Spinal cord (tissue), 10 donors: ENCODE data around the gene RSPO4. TPM values are rescaled to one million over a fixed set of nuclear protein-coding genes. Genes with fewer than 3 reads are reported as not detected.
A peak's percentile ranks its signal among the peaks of the same experiment; 100 is the strongest.

ENCODE experiments used
- DNase-seq, 6 donors: peaks; one replicate each; pipeline versions ENCODE4 v3.0.0 to v3.0.0-alpha.2; 2013 to 2015; ENCODE audit warnings: low spot score in 6 of 6, low read depth in 4 of 6
- H3K27ac ChIP-seq: one replicate; pipeline ENCODE4 v1.5.1; 2013; ENCODE audit warnings: low read depth, low read length, control low read depth
- H3K27me3 ChIP-seq: one replicate; pipeline ENCODE4 v1.6.1; 2013; ENCODE audit warnings: low read length; ENCODE audit not compliant: control insufficient read depth, insufficient read depth
- H3K36me3 ChIP-seq: one replicate; pipeline ENCODE4 v1.6.1; 2013; ENCODE audit warnings: low read length; ENCODE audit not compliant: control insufficient read depth, insufficient read depth
- H3K4me1 ChIP-seq: one replicate; pipeline ENCODE4 v1.6.1; 2013; ENCODE audit warnings: low read length; ENCODE audit not compliant: control insufficient read depth, insufficient read depth
- H3K4me3 ChIP-seq: one replicate; pipeline ENCODE4 v1.5.1; 2013; ENCODE audit warnings: low read depth, low read length, control low read depth
- H3K9me3 ChIP-seq: one replicate; pipeline ENCODE4 v1.6.1; 2013; ENCODE audit warnings: low read length; ENCODE audit not compliant: control insufficient read depth, insufficient read depth
- WGBS: methylation state at CpG from one replicate; pipeline ENCODE4 v1.1.5; 2013; ENCODE audit warnings: missing lambda C conversion rate; ENCODE audit not compliant: insufficient coverage; 5-methylcytosine and 5-hydroxymethylcytosine counted together
- long read RNA-seq, 4 donors: transcript quantifications; one replicate each; lab custom pipeline, GENCODE V29; 2026
- polyA plus RNA-seq, 2 donors: library from polyadenylated mRNA; unstranded; fragments of 120-200 nt; gene quantifications; one replicate each; pipeline ENCODE4 v1.2.1, GENCODE V29; 2013; ENCODE audit not compliant: insufficient read length in 2 of 2
- total RNA-seq, 2 donors: library from RNA; depleted of rRNA in 1 of 2; stranded (reverse); fragments of 120-200 nt in 1 of 2; fragments of >200 nt in 1 of 2; gene quantifications; one replicate each; pipeline versions ENCODE4 v1.2.3 to v1.2.4, GENCODE V29; 2013 to 2014
- donor health status: healthy.

The RSPO4 gene
- total RNA-seq (under 1 TPM; 0.39 to 0.89 TPM), polyA plus RNA-seq (1 to 10 TPM; 7.4 to 7.8 TPM)
- long read RNA-seq, donor 1, partial matches to known transcripts = 0 of 1 reads
- long read RNA-seq, donor 1, other reads (novel, unspliced or antisense) = 0 of 1 reads
- long read RNA-seq, donor 2 = 0 reads
- long read RNA-seq, donor 3, partial matches to known transcripts = 0 of 1 reads
- long read RNA-seq, donor 3, other reads (novel, unspliced or antisense) = 0 of 1 reads
- long read RNA-seq, donor 4 = 0 reads

DNA sequence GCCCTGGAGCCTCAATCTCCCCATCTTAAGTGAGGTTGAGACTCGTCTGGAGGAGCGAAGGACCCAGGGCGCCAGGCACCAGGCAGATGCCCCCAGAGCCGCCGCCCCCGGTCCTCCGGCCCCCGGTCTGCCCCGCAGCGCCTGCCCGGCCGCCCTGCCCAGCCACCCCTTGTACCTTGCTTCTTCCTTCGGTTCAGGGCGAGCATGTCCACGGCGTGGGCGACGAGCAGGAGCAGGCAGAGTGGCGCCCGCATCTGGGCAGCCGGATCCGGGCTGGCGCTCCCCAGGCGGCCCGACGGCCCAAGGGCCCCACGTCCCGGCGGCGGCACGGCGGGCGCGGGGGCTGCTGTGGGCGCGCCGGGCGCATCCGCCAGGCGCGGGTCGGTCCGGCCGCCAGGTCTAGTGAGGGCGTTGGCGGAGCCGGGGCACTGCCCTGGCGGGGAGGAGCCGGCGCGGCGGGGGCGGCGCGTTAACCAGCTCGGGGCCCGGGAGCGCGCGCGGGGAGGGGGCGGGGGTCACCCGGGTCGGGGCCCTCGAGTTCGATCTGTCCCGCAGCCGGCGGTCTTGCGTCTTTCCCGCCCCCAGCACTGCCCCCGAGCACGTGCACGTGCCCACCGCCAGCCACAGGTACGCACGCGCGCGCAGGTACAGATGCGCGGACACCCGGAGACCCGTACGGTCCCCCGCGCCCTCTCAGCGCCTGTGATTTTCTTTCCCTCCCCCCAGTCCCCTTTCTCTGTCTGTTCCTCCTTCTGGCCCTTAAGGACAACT, at the start of gene RSPO4:
Gene RSPO4 (minus strand): TSS at position 401 of the 771 bp plus-strand sequence. CDS start 147 bp downstream, at position 254.
- peaks cover 25% of the 10 kb centered on the region for H3K27me3 ChIP-seq
- H3K4me3 ChIP-seq = no peak within 1 kb of the TSS
- peaks cover 11% of the 10 kb centered on the region for H3K4me1 ChIP-seq
- 2% methylated on average over 87 of the region's 88 CpGs for WGBS
- H3K36me3 ChIP-seq = no peaks in the 10 kb centered on the region
- no peaks in the 10 kb centered on the region for H3K9me3 ChIP-seq
- H3K27ac ChIP-seq = no peak within 1 kb of the TSS
- DNase-seq = peak in 2 of 6 donors; percentile 3 to 50

DNA sequence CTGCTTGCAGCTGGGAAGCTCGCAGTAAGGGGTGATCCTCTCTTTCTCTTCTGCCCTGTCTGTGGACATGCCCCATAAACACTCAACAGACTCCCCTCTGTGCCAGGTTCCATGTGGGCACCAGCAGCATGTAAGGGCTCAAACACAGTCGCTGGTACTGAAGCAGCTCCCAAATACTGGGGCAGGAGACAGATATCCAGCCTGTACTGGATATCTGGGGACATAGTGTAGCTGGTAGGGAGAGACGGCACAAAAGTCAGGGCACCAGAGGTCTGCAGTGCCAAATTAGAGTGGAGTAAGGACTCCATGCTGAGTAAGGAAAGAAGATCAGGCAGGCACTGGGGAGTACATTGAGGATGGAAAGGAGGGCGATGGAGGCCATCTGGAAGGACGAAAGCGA, 48.3 kb upstream of the RSPO4 start:
- WGBS = 88% methylated on average over 6 of the region's 6 CpGs
- DNase-seq = no peak

DNA sequence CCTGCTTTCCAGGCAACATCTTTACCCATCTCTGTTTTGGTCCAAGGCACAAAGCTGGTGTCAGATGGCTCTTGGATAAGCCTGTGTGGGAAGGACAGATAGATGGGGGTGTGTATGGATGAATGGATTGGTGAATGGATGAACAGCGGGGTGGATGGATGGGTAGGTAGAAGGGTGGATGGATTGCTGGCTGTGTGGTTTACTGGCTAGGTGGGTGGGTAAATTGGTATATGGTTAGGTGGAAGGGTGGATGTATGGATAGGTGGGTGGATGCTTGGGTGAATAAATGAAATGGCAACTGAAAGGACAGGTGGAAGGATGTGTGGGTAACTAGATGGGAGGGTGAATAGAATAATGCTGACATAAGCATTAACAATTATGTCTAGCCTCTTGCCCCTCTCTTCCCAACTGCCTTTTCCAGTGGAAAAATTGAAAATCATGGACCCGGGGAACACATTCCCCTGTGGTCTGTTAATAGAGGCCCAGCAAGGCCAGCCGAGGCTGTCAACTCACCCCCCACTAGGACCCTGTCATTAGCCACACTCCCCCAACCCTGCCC, 43.8 kb upstream of the RSPO4 start:
- Histone ChIP-seq H3K27me3 (no peaks in the 10 kb centered on the region), H3K4me3 (no peak overlapping the region), H3K27ac (no peak overlapping the region), H3K36me3 (no peaks in the 10 kb centered on the region), H3K4me1 (no peaks in the 10 kb centered on the region), H3K9me3 (no peaks in the 10 kb centered on the region)
- 100% methylated on average over 1 of the region's 3 CpGs for WGBS
- DNase-seq = no peak

More for the DNA sequence above, 48.3 kb upstream of the RSPO4 start:
- Histone ChIP-seq H3K27me3 (no peaks in the 10 kb centered on the region), H3K36me3 (no peaks in the 10 kb centered on the region), H3K27ac (no peak overlapping the region), H3K9me3 (no peaks in the 10 kb centered on the region), H3K4me3 (no peak overlapping the region), H3K4me1 (no peaks in the 10 kb centered on the region)

DNA sequence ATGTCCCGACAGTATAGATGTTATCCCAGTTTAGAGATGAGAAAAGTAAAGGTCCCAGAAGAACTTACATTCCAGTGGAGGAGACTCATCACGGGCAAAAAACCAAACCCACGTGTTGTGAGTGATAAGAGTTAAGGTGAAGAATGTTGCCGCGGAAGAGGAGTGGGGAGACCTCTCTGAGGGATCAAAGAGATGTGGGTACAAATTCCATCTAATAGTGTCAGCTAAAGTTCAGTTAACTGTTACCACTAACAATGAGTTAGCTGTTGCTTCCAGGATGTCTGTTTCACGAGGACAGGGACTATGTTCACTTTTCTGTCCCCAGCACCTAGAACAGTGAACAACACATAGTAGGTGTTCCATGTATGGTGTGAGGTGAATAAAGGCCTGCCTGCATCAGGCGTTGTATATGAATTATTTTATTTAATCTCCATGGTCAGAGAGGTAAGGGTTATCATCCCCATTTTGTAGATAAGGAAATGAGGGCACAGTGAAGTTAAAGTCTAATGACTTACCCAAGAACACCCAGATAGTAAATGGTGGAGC, 39.8 kb upstream of the RSPO4 start:
- Histone ChIP-seq H3K36me3 (no peaks in the 10 kb centered on the region), H3K4me1 (no peaks in the 10 kb centered on the region), H3K27ac (no peak overlapping the region), H3K9me3 (no peaks in the 10 kb centered on the region), H3K27me3 (no peaks in the 10 kb centered on the region), H3K4me3 (no peak overlapping the region)
- no peak for DNase-seq
- 90% methylated on average over 2 of the region's 7 CpGs for WGBS

DNA sequence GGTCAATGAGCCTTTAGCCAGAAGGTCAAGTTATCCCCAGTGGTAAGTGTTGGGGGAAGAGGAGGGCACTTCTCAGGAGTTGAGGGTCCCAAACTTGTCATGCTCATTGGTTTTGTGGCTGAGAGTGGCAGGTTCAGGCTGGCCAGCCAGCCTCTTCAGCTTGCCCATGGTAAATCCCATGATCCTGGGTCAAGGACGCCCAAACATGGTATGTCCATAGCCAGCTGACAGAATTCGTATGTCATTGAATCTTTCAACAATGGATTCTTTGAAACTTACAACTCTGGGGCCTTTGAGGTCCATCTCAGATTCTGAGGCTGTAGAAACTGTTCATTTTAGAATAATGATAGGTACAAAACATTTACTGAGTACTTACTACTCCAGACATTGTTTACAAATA, 36.1 kb upstream of the RSPO4 start:
- no peaks in the 10 kb centered on the region for H3K27me3 ChIP-seq
- H3K36me3 ChIP-seq = no peaks in the 10 kb centered on the region
- DNase-seq = no peak
- WGBS = 71% methylated on average over 1 of the region's 2 CpGs
- no peak overlapping the region for H3K4me3 ChIP-seq
- H3K27ac ChIP-seq = no peak overlapping the region
- H3K9me3 ChIP-seq = no peaks in the 10 kb centered on the region
- no peaks in the 10 kb centered on the region for H3K4me1 ChIP-seq

DNA sequence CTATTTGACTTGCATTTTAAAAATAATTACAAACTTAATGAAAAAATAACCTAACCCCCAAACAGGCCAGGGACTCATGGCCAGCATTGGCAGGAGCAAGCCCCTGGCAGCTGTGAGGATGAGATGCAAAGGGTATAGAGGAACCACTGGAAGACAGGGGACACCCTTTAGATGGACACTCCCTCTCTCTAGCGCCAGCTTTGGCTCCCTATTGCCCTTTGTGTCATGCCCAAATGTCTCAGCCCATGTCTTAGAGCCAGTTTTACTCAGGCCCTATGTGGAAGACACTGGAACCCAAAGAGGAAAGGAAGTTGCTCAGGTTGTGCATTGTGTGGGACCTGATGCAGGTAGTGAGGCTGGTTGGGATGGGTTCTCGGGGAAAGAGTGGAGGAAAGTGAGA, 34.9 kb upstream of the RSPO4 start:
- Histone ChIP-seq H3K4me1 (no peaks in the 10 kb centered on the region), H3K27ac (no peak overlapping the region), H3K9me3 (no peaks in the 10 kb centered on the region), H3K4me3 (no peak overlapping the region), H3K36me3 (no peaks in the 10 kb centered on the region), H3K27me3 (no peaks in the 10 kb centered on the region)
- no peak for DNase-seq
- WGBS = 88% methylated on average over 1 of the region's 2 CpGs

DNA sequence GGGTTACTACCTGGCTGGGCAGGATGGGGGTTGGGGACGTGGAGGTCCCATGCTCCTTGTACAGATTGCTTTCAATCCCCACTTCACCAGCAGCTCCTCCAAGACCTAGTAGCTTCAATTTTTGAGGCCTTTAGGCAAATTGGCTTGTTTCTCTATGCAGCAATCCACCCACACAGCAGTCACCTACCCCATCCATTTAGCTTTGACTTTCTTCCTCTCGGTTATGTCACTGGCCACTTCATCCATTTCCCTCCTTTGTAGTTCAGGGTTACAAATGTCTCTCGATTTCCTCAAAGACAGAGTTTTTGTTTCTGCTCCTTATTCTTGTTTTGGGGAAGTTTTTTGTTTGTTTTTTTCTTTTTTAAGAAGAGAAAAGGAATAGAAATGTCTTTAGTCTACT, 33.4 kb upstream of the RSPO4 start:
- H3K36me3 ChIP-seq = no peaks in the 10 kb centered on the region
- no CpG with 5 or more reads among the region's 3 CpGs for WGBS
- no peak for DNase-seq

DNA sequence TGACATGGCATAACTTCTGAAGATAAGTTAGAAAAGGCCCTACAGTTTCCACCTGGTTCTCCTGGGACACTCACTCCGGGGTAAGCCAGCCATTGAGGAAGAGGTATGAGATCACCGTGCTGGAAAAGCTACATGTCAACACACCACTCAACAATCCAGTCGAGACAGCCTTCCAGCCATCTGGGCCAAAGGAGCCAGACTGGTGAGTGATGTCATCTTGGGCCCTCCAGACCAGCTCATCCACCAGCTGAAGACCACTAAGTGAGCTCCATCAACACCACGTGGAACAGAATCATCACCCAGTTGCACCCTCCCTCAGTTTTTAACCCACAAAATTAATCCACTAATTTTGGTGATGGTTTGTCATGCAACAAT, 32.3 kb upstream of the RSPO4 start:
- Histone ChIP-seq H3K4me3 (no peak overlapping the region), H3K36me3 (no peaks in the 10 kb centered on the region), H3K27ac (no peak overlapping the region), H3K27me3 (no peaks in the 10 kb centered on the region), H3K9me3 (no peaks in the 10 kb centered on the region), H3K4me1 (no peaks in the 10 kb centered on the region)
- DNase-seq = no peak
- 83% methylated on average over 2 of the region's 4 CpGs for WGBS

More for the DNA sequence above, 33.4 kb upstream of the RSPO4 start:
- H3K9me3 ChIP-seq = no peaks in the 10 kb centered on the region
- H3K4me3 ChIP-seq = no peak overlapping the region
- no peaks in the 10 kb centered on the region for H3K27me3 ChIP-seq
- no peak overlapping the region for H3K27ac ChIP-seq
- H3K4me1 ChIP-seq = no peaks in the 10 kb centered on the region

DNA sequence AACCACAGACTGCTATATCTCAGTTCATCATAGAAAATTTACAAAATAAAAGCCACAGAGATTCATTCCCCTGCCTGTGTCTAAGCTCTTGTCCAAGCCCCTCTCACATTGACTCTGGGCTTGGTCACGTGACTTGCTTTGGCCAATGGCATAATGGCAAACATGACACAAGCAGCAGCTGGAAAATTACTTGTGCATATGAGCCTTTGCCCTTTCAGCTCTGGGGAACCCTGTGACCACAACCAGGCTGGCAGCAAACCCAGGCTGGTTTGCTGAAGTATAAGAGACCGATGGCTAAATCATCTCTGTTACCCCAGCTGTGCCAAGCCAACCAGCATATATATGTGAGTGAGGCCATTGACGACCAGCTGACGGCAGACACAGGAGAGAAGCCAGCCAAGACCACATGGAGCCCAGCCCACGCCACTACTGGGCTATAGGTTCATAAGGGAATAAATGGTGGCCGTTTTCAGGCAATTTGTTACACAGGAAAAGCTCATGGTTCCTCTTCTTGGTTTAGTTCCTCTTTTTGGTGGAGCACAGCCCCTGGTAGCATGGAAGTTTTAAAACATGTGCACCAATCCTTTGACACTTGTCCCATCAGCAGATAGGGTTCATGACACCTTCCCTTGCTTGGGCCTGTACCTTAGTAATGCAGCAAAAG, 31.8 kb upstream of the RSPO4 start:
- Histone ChIP-seq H3K27me3 (no peaks in the 10 kb centered on the region), H3K27ac (no peak overlapping the region), H3K4me3 (no peak overlapping the region), H3K36me3 (no peaks in the 10 kb centered on the region), H3K4me1 (no peaks in the 10 kb centered on the region), H3K9me3 (no peaks in the 10 kb centered on the region)
- peak in 1 of 6 donors; percentile 8 for DNase-seq
- WGBS = 71% methylated on average over 6 of the region's 6 CpGs
